Endothelial cell of umbilical vein (primary cell): ENCODE results near the gene HSD17B11. TPM values are rescaled to one million over a fixed set of nuclear protein-coding genes. Genes with fewer than 3 reads are reported as not detected.
"Not testable (repeated sequence)": the region's sequence is repeated elsewhere in the genome, so short reads cannot be mapped to it uniquely, and the experiment has no call there.

Source experiments
- BruUV-seq: library from RNA; stranded (reverse); fragments of 400-500 nt; replicated peaks from 2 replicates; lab custom pipeline; 2021; lab: Mats Ljungman, UMichigan
- CTCF ChIA-PET: fragments of 300-600, 350-600 bp; sonication (Branson Sonifier 250); formaldehyde crosslinking; loops from one replicate; lab custom pipeline; 2021; ENCODE audit warnings: antibody characterized with exemption, inconsistent platforms; lab: Charles Lee
- POLR2A ChIA-PET: fragments of 300-600, 350-600 bp; sonication (Branson Sonifier 250); formaldehyde crosslinking; loops from one replicate; lab custom pipeline; 2021; ENCODE audit warnings: antibody characterized with exemption, inconsistent platforms; lab: Charles Lee
- DNase-seq: peaks from one replicate; pipeline ENCODE4 v3.0.0-alpha.2; 2011; ENCODE audit warnings: low read depth, low spot score
- FAIRE-seq: peaks from 2 replicates; lab custom pipeline; 2011; peaks lifted over from hg19 to GRCh38; lab: Jason Lieb, UNC
- H2AFZ ChIP-seq: 2 replicates; pipeline ENCODE4 v1.6.0; 2012; ENCODE audit warnings: low read depth, low read length, control low read depth, inconsistent platforms
- H3K27ac ChIP-seq: 2 replicates; pipeline ENCODE4 v1.5.1; 2011; ENCODE audit warnings: low read depth, mild to moderate bottlenecking, control low read depth, low read length, moderate library complexity; ENCODE audit not compliant: insufficient read depth
- H3K27me3 ChIP-seq, 2 experiments: 2 replicates each; pipeline versions ENCODE4 v1.6.0 to v1.6.1; 2011; ENCODE audit warnings: low read length in 2 of 2, mixed read lengths in 1 of 2; ENCODE audit not compliant: control insufficient read depth in 2 of 2, insufficient read depth in 2 of 2
- H3K36me3 ChIP-seq, 2 experiments: 2 replicates in 1 of 2; 3 replicates in 1 of 2; pipeline ENCODE4 v1.5.1; 2011; ENCODE audit warnings: low read length in 2 of 2, mild to moderate bottlenecking in 1 of 2, moderate library complexity in 1 of 2; ENCODE audit not compliant: control insufficient read depth in 2 of 2, insufficient read depth in 2 of 2; ENCODE audit errors: extremely low read depth in 1 of 2
- H3K4me1 ChIP-seq: 3 replicates; pipeline ENCODE4 v1.5.1; 2011; ENCODE audit warnings: mild to moderate bottlenecking, low read length; ENCODE audit not compliant: control insufficient read depth, insufficient read depth; ENCODE audit errors: extremely low read depth
- H3K4me2 ChIP-seq: 2 replicates; pipeline ENCODE4 v1.6.1; 2011; ENCODE audit warnings: low read length, control low read depth, mixed read lengths; ENCODE audit not compliant: insufficient read depth
- H3K4me3 ChIP-seq, 3 experiments: fragments of 200-600 bp in 1 of 3; sonication (generic), shearing (Covaris generic) in 1 of 3; replicated peaks in 1 of 3; 2 replicates each; pipeline ENCODE4 v1.5.1; 2011 to 2016; ENCODE audit warnings: control low read depth in 3 of 3, low read length in 3 of 3, mild to moderate bottlenecking in 2 of 3, inconsistent platforms in 1 of 3, low read depth in 1 of 3, moderate library complexity in 1 of 3; ENCODE audit not compliant: insufficient read depth in 1 of 3
- H3K79me2 ChIP-seq: 2 replicates; pipeline ENCODE4 v1.6.0; 2012; ENCODE audit warnings: low read length, inconsistent platforms; ENCODE audit not compliant: control insufficient read depth, insufficient read depth
- H3K9ac ChIP-seq: replicated peaks from 2 replicates; pipeline ENCODE3; 2011; ENCODE audit warnings: low read length, control low read depth; ENCODE audit not compliant: insufficient read depth; ENCODE audit errors: extremely low read depth
- H3K9me1 ChIP-seq: replicated peaks from 3 replicates; pipeline ENCODE4 v1.6.0; 2011; ENCODE audit warnings: mild to moderate bottlenecking, low read length; ENCODE audit not compliant: control insufficient read depth, insufficient read depth; ENCODE audit errors: extremely low read depth
- H3K9me3 ChIP-seq: replicated peaks from 2 replicates; pipeline ENCODE4 v1.5.1; 2012; ENCODE audit warnings: low read length, inconsistent platforms; ENCODE audit not compliant: control insufficient read depth, insufficient read depth
- H4K20me1 ChIP-seq: replicated peaks from 2 replicates; pipeline ENCODE3; 2011; ENCODE audit warnings: mild to moderate bottlenecking, low read length; ENCODE audit not compliant: control insufficient read depth, insufficient read depth; ENCODE audit errors: extremely low read depth
- CTCF ChIP-seq, 2 donors: IDR thresholded peaks; 1 replicate in 1 of 2; 2 replicates in 1 of 2; pipeline ENCODE4 v1.5.1; 2011; ENCODE audit warnings: low read length in 2 of 2, mild to moderate bottlenecking in 2 of 2, moderate library complexity in 2 of 2, control low read depth in 1 of 2, inconsistent platforms in 1 of 2, low read depth in 1 of 2; ENCODE audit not compliant: insufficient read depth in 1 of 2; ENCODE audit errors: extremely low read depth in 1 of 2
- EZH2 ChIP-seq: IDR thresholded peaks from 2 replicates; pipeline ENCODE4 v1.6.1; 2012; ENCODE audit warnings: borderline replicate concordance, low read depth, mild to moderate bottlenecking, moderate library complexity, low read length, inconsistent platforms; ENCODE audit not compliant: severe bottlenecking
- FOS ChIP-seq: IDR thresholded peaks from 2 replicates; pipeline ENCODE4 v1.6.1; 2011; ENCODE audit warnings: mild to moderate bottlenecking, low read length, moderate library complexity, borderline replicate concordance; ENCODE audit not compliant: insufficient read depth
- GATA2 ChIP-seq: IDR thresholded peaks from 2 replicates; pipeline ENCODE4 v1.7.0; 2011; ENCODE audit warnings: low read depth, mild to moderate bottlenecking, moderate library complexity, mixed read lengths, low read length; ENCODE audit not compliant: insufficient read length, insufficient read depth
- JUN ChIP-seq: IDR thresholded peaks from 2 replicates; pipeline ENCODE4 v1.6.1; 2011; ENCODE audit warnings: borderline replicate concordance, low read depth; ENCODE audit not compliant: insufficient read length, insufficient read depth
- MAX ChIP-seq: IDR thresholded peaks from 2 replicates; pipeline ENCODE4 v1.6.1; 2011; ENCODE audit not compliant: insufficient read depth, insufficient read length
- MYC ChIP-seq: IDR thresholded peaks from one replicate; pipeline ENCODE4 v1.6.1; 2011; ENCODE audit warnings: mild to moderate bottlenecking, low read depth, low read length
- POLR2A ChIP-seq: IDR thresholded peaks from 2 replicates; pipeline ENCODE4 v1.6.1; 2012; ENCODE audit warnings: low read depth, mild to moderate bottlenecking, control low read depth, low read length
- POLR2AphosphoS5 ChIP-seq: IDR thresholded peaks from 2 replicates; pipeline ENCODE4 v1.6.1; 2012; ENCODE audit warnings: low read depth, mild to moderate bottlenecking, control low read depth, low read length, moderate library complexity; ENCODE audit not compliant: insufficient read depth
- dilution Hi-C: fragments of 300-500 bp; cut with MboI; formaldehyde crosslinking; loops from one replicate; pipeline ENCODE4 v1.15.0; 2019; ENCODE audit warnings: low sequenced_read_pairs; ENCODE audit not compliant: extremely low pct_ligation_motif_present
- intact Hi-C: fragments of 100-400 bp; cut with micrococcal nuclease; formaldehyde crosslinking; loops from one replicate; pipeline ENCODE4 v1.10.0; 2022
- polyA plus RNA-seq, 4 experiments: library from polyadenylated mRNA; depleted of rRNA in 3 of 4; stranded (reverse) in 3 of 4; unstranded in 1 of 4; fragments of >200 nt; gene quantifications; 2 replicates each; pipeline versions ENCODE4 v1.2.1 to v1.2.3, GENCODE V29; 2011 to 2012; ENCODE audit warnings: missing spikeins in 1 of 4
- total RNA-seq: library from RNA; stranded (reverse); gene quantifications from 2 replicates; pipeline ENCODE4 v1.2.3, GENCODE V29; 2021

Gene HSD17B11
- total and polyA plus RNA-seq, 2 donors (not counting 3 experiments of a cell fraction or from before 2014, with no cell fraction given), result 10.7 to 21.1 TPM

GRCh38 chr4:87419578-87420249 lies 28.7 kb upstream of the HSD17B11 start:
- intact Hi-C loops (loop anchor here (5.0 to 10.0 kb wide), 2 partner anchors 238 to 825 kb away; partner anchors contain the start of gene PTPN13), dilution Hi-C loops (no loop called here)
- no peak overlapping the region for H3K4me3 ChIP-seq
- H3K27ac ChIP-seq, result no peak overlapping the region
- no TSS peak for BruUV-seq
- no peak overlapping the region for H2AFZ ChIP-seq
- DNase-seq (peak; percentile 70), FAIRE-seq (no peak)
- H3K79me2 ChIP-seq, result peaks cover 17% of the 10 kb centered on the region
- ChIA-PET POLR2A (interaction anchor here (0.7 kb wide), 1 partner anchor 514 kb away, joined by 3 read pairs; no protein-coding TSS in a partner anchor), CTCF (interaction anchor here (0.8 to 1.2 kb wide), 4 partner anchors 8 to 44 kb away, joined by 3 to 5 read pairs (median 4); partner anchors contain the start of gene HSD17B11)
- TF ChIP-seq MAX (no peak), GATA2 (peak; percentile 80), EZH2 (no peak), MYC (no peak), JUN (no peak), POLR2AphosphoS5 (peak; percentile 60), CTCF (IDR thresholded peaks at IDR 0.05; ENCODE audit: extremely low read depth in 1 of 2, insufficient read depth in 1 of 2, low read depth in 1 of 2, low read length in 2 of 2) (no peak), FOS (peak; percentile 25), POLR2A (no peak)
- H3K36me3 ChIP-seq, result no peaks in the 10 kb centered on the region
- no peaks in the 10 kb centered on the region for H3K27me3 ChIP-seq
- no peak overlapping the region for H3K9ac ChIP-seq
- no peaks in the 10 kb centered on the region for H3K9me3 ChIP-seq
- H3K4me1 ChIP-seq, result peaks cover 11% of the 10 kb centered on the region
- no peaks in the 10 kb centered on the region for H4K20me1 ChIP-seq
- H3K9me1 ChIP-seq, result no peaks in the 10 kb centered on the region
- no peak overlapping the region for H3K4me2 ChIP-seq

GRCh38 chr4:87418410-87418809 lies 27.4 kb upstream of the HSD17B11 start:
- DNase-seq, CTCF ChIA-PET, H3K9me3 ChIP-seq, H3K9ac ChIP-seq, H3K4me3 ChIP-seq, H3K27me3 ChIP-seq, POLR2A ChIA-PET, dilution Hi-C loops, intact Hi-C loops, FAIRE-seq, H3K79me2 ChIP-seq, H4K20me1 ChIP-seq, H3K27ac ChIP-seq, H3K4me2 ChIP-seq, H3K36me3 ChIP-seq, H3K9me1 ChIP-seq, H3K4me1 ChIP-seq, H2AFZ ChIP-seq, BruUV-seq: not testable (repeated sequence)
